IPS-15b (cell line): ENCODE measurements around the gene DPF3.

Source experiments
- H3K27me3 ChIP-seq: one replicate; pipeline ENCODE4 v1.6.1; 2013; ENCODE audit warnings: low read length; ENCODE audit not compliant: control insufficient read depth, insufficient read depth
- H3K36me3 ChIP-seq: one replicate; pipeline ENCODE4 v1.6.1; 2013; ENCODE audit warnings: low read length; ENCODE audit not compliant: control insufficient read depth, insufficient read depth
- H3K4me1 ChIP-seq: one replicate; pipeline ENCODE4 v1.6.1; 2013; ENCODE audit warnings: mild to moderate bottlenecking, low read length; ENCODE audit not compliant: control insufficient read depth, insufficient read depth
- H3K4me3 ChIP-seq: one replicate; pipeline ENCODE4 v1.5.1; 2013; ENCODE audit warnings: low read depth, low read length
- H3K9ac ChIP-seq: one replicate; pipeline ENCODE4 v1.6.1; 2013; ENCODE audit warnings: low read depth, mild to moderate bottlenecking, low read length
- H3K9me3 ChIP-seq: one replicate; pipeline ENCODE4 v1.6.1; 2013; ENCODE audit warnings: mild to moderate bottlenecking, low read length; ENCODE audit not compliant: control insufficient read depth, insufficient read depth

The DPF3 gene

DNA sequence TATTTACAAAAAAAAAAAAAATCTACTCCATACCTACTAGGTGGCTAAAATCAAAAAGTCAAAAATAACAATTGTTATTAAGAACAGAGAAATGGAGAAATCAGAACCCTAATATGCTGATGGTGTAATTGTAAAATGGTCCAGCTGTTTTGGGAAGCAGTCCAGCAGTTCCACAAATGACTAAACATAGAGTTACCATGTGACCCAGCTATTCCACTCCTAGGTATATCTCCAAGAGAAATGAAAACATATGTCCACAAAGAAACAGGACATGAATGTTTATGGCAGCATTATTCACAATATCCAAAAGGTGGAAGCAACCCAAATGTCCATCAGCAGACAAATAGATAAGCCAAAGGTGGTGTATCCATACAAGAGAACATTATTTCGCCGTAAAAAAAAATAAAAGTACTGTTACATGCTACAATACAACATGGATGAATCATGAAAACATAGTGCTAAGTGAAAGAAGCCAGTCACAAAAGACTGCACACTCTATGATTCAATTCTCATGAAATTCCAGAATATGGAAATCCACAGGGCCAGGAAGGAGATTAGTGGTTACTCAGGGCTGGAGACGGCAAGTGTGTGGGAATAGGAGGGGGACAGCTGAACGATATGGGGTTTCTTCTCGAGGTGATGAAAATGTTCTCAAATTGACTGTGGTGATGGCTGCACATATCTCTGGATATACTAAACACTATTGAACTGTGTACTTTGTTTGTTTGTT, 9.1 kb upstream of the DPF3 start:
- Histone ChIP-seq H3K4me3 (no peak overlapping the region), H3K9me3 (no peaks in the 10 kb centered on the region), H3K36me3 (no peaks in the 10 kb centered on the region), H3K27me3 (peaks cover 12% of the 10 kb centered on the region), H3K9ac (no peak overlapping the region), H3K4me1 (peaks cover 10% of the 10 kb centered on the region)

DNA sequence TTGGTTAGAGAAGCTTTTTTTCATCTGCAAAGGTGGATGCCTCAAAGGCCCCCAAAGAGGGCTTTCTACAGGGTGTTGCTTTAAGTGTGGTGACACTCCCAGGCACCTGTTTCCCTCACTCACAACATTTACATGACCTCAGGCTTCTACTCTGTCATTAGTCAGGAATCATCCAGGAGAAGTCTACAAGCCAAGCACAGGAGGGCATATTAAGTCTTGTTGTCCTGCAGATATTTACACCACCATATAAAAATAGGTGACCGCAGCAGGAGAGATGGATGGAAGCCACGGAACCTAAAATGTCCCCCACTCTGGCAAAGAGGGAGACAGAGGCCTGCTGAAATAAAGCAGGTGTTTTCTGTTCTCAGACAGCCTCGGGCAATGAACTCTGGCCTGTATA, 7.5 kb upstream of the DPF3 start:
- Histone ChIP-seq H3K9ac (no peak overlapping the region), H3K4me1 (peaks cover 2% of the 10 kb centered on the region), H3K9me3 (no peaks in the 10 kb centered on the region)

DNA sequence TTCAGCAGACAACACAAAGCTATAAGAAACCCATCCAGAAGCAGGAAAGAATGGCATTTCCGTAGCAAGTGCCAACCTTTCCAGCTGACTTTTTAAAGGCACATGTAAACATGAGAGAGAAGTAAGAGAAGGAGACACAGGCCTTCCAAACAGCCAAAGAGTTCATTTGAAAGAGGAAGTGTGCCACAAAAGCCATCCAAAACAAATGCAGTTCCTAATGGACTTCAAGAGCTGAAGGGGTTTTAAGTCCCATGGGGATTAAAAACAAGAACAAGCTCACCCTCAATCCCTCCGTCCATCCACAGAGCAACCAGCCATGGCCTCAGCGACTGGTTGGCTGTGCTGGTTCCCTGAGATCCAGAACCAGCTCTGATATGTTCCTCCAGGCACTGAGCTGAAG, 4.5 kb upstream of the DPF3 start:
- Histone ChIP-seq H3K36me3 (no peaks in the 10 kb centered on the region), H3K9ac (no peak overlapping the region), H3K4me3 (no peak overlapping the region), H3K9me3 (no peaks in the 10 kb centered on the region), H3K27me3 (peaks cover 47% of the 10 kb centered on the region), H3K4me1 (no peaks in the 10 kb centered on the region)

More for the DNA sequence above, 7.5 kb upstream of the DPF3 start:
- H3K27me3 ChIP-seq: peaks cover 23% of the 10 kb centered on the region
- H3K4me3 ChIP-seq: no peak overlapping the region
- no peaks in the 10 kb centered on the region for H3K36me3 ChIP-seq

DNA sequence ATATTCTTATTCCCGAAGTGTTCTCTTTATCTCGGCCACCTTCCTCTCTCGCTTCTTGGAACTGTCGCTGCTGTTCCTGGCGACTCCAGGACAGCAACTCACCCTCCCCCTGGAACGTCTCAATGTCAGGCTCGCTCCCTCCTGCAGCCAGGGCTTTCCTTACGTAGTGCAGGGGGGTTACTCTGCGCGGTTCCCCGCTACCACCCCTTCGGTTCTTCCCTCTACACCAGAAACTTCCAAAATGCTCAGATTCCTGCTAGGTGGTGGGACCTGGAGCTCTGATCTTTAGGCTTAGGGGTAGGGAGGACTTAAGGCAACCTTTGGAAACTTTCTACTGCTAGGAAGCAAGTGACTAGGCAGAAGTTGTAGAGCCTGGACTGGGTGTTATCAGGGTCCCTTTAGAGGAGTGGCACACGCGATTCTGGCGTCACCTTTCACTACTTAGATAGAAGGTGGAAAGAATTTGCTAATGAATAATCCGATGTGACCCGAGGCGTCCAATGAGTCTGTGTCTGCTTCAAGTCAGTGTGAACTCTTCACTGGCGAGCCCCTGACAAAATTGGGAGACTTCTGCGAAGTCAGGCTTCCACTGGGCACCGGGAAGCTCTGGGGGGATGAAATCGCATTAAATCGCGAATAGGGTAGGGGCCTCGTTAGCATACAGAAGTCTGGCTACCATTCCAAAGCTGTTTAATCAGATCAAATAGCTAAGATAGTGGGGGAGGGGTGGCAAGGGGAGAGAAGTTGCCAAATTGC, 900 bp upstream of the DPF3 start:
- Histone ChIP-seq H3K36me3 (no peaks in the 10 kb centered on the region), H3K9me3 (no peaks in the 10 kb centered on the region), H3K4me3 (peak overlapping the region; percentile 77), H3K4me1 (peaks cover 11% of the 10 kb centered on the region), H3K27me3 (peaks cover 78% of the 10 kb centered on the region), H3K9ac (no peak overlapping the region)

DNA sequence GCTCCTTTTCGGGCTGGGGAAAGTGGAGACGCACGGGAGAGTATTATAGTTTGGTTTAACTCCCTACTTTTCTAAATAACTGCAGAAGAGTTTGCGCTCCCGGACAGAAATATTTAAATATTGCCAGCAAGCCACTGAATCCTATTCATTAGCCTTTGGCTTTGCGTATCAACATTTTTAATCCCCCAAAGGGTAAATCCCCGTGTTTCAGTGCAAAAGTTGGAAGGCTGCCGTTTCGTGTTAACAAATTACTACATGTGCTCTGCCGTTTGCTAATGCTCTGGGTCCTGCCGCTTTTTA, 372 bp upstream of the DPF3 start:
- H3K9ac ChIP-seq: no peak overlapping the region
- peak overlapping the region; percentile 77 for H3K4me3 ChIP-seq
- H3K4me1 ChIP-seq: peaks cover 11% of the 10 kb centered on the region
- peaks cover 80% of the 10 kb centered on the region for H3K27me3 ChIP-seq
- no peaks in the 10 kb centered on the region for H3K9me3 ChIP-seq
- no peaks in the 10 kb centered on the region for H3K36me3 ChIP-seq

DNA sequence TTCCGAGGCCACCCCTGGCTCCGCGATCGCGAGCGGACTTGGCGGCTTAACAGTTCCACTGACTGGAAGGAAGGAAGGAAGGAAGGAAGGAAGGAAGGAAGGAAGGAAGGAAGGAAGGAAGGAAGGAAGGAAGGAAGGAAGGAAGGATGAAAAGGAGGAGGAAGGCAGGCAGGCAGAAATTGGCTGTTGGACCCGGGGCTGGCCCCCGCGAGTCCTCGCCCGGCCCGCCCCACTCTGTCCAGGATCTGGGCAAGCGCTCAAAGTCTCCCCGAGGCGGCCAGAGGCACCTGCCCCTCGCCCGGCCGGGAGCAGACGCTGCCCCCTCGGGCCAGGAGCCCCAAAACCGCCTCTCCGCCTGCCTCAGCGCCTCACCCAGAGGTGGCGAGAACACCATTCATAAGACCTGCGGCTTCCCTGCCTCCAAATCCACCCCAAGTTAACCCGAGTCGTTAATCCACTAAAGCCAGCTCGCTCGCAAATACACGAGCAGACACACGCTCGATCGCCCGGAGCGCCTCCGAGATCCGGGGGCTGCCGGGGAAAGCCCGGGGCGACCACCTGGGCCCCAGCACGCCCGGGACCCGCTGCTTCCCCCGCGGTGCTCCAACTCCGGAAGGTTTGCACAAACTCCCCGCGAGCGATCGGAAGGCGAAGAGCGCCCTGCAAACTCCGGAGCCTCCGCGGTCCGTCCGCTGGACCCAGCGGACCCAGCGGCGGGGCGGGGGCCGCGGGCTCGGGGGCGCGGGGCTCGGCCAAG, 844 bp downstream of the DPF3 start:
- peaks cover 19% of the 10 kb centered on the region for H3K4me1 ChIP-seq
- no peaks in the 10 kb centered on the region for H3K36me3 ChIP-seq
- peaks cover 82% of the 10 kb centered on the region for H3K27me3 ChIP-seq
- H3K9ac ChIP-seq: no peak overlapping the region
- no peaks in the 10 kb centered on the region for H3K9me3 ChIP-seq
- H3K4me3 ChIP-seq: peak overlapping the region; percentile 77

DNA sequence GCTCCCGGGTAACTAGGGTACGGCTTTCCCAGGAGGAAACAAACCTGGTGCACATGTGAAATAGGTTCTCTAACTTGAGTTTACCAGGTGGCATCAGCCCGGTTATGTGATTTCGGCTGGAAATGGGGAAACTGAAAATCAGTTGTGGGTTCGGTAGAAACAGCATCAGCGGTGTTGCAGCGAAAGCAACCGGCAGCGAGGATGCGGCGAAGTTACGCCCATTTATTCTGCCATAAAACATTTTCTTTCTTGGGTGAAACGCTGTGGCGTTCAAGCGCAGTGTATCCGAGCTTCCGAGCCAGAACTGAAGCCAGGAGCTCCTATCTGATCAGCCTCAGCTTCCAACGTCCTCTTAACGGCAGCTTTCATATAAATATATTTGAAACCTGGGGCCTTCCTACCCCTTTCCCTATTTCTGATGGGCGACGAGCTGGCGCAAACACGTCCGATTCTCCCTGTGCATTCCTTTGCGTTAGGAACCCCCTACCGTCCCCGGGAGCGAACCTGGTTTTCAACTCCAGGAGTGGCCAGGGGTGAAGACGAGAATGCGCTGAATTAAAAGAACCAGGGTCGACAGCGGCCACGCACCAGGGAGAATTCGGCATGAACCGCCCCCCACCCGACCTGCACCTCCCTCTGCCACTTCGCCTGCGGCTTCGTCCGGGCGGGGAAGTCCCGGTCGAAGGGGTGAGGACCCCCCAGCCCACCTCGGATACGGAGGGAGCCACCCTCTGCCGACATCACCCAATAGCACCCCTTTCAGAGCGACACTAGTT, 1.6 kb downstream of the DPF3 start:
- Histone ChIP-seq H3K36me3 (no peaks in the 10 kb centered on the region), H3K4me1 (peaks cover 27% of the 10 kb centered on the region), H3K27me3 (peaks cover 77% of the 10 kb centered on the region), H3K9ac (no peak overlapping the region), H3K4me3 (peak overlapping the region; percentile 77), H3K9me3 (no peaks in the 10 kb centered on the region)

DNA sequence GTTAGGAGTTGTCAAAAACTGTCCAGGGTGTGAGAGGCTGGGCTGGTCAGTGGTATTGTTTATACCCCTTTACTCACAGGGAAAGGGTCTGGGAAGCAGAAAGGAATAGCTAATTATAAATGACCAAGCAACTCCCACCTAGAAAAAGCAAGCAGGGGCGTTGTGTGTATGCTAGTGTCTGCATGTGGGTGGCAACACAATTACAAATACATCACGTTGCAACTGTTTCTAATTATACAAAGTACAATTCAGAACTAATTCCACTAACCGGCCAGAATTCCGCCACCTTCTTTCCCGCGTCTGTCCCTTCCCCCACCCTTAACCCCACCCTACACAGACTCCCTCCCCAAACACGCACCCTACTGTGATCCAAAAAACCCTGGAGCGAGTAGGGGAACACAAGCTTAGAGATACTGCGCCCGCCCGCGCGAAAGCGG, 2.2 kb downstream of the DPF3 start:
- peaks cover 28% of the 10 kb centered on the region for H3K4me1 ChIP-seq
- H3K9me3 ChIP-seq: no peaks in the 10 kb centered on the region
- H3K9ac ChIP-seq: no peak overlapping the region
- H3K27me3 ChIP-seq: peaks cover 73% of the 10 kb centered on the region
- H3K4me3 ChIP-seq: peak overlapping the region; percentile 77
- H3K36me3 ChIP-seq: no peaks in the 10 kb centered on the region

DNA sequence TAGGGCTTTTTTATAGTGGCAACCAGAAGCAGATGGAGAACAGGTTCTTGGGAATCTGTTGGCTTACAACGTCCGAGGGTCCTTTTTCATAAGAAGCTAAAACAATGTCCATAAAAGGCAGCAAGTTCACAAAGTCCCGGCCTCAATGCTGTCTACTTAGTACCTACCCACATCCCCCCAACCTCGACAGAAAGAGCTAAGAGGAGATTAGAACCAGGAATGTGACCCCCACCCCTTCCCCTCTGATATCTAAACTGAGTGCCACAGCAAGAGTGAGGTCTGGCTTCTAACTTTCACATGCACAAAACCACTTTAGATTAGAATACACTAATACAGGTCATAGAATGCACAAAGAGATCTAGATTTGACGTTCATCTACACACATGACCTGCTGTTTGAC, 4.5 kb downstream of the DPF3 start:
- Histone ChIP-seq H3K27me3 (peaks cover 51% of the 10 kb centered on the region), H3K36me3 (no peaks in the 10 kb centered on the region), H3K4me3 (no peak overlapping the region), H3K9me3 (no peaks in the 10 kb centered on the region), H3K9ac (no peak overlapping the region), H3K4me1 (peaks cover 28% of the 10 kb centered on the region)

DNA sequence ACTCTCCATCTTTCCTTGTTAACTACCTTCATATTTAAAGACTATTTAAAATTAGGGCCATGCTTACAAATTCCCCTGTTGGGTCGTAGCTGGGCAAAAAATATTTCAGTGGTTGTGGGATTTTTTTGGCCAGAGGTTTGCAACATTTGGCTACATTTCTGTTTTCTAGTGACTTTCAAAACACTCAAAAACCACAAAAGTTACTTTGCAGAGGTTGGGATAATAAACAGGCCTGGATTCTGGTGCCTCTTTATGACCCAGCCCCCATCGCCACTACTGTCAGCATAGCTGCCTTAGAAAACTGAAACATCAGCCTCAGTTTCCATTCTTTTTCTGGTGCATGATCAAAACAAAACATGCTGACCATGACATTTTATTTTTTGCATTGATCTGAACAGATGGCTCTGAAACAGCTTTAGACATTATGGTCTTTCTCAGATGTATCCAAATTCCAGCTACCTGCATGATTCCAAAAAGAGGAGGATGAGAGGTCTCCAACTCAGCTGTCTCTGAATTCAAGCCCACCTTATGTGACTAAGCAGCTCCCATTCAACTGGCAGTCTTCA, 5.2 kb downstream of the DPF3 start:
- H3K4me3 ChIP-seq: no peak overlapping the region
- no peaks in the 10 kb centered on the region for H3K9me3 ChIP-seq
- H3K4me1 ChIP-seq: peaks cover 28% of the 10 kb centered on the region
- no peak overlapping the region for H3K9ac ChIP-seq
- H3K36me3 ChIP-seq: no peaks in the 10 kb centered on the region
- H3K27me3 ChIP-seq: peaks cover 48% of the 10 kb centered on the region

DNA sequence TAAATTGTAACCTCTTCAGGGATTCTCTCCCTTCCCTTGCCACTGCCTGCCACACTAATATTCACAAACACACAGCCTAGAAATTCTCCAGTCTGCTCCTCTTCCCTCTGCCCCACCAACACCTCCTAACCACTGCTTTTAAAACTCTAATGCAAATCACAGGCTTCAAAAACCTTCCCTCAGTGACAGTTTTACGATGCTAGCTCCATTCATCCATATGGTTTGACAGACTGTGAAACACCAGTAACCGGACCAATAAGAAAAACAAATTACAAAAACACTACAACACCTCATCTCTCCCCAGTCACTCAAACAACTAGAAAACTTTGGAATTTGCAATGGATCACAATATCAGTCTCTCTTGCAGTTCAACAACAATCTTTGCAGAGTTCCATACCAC, 5.7 kb downstream of the DPF3 start:
- no peak overlapping the region for H3K4me3 ChIP-seq
- H3K4me1 ChIP-seq: peaks cover 28% of the 10 kb centered on the region
- no peak overlapping the region for H3K9ac ChIP-seq
- no peaks in the 10 kb centered on the region for H3K9me3 ChIP-seq
- no peaks in the 10 kb centered on the region for H3K36me3 ChIP-seq
- H3K27me3 ChIP-seq: peaks cover 46% of the 10 kb centered on the region
